ENCODE measurements around the gene LNX1.

Gene LNX1

GRCh38 chr4:53590187-53590586 lies 1.1 kb downstream of the LNX1 start:
- in situ Hi-C loops (cut with MboI; ENCODE audit: low sequenced_read_pairs, unreplicated experiment), result loop anchor here (25.0 kb wide), 1 partner anchor 622 kb away; no protein-coding TSS in a partner anchor
- TF ChIP-seq, protein P1, sequence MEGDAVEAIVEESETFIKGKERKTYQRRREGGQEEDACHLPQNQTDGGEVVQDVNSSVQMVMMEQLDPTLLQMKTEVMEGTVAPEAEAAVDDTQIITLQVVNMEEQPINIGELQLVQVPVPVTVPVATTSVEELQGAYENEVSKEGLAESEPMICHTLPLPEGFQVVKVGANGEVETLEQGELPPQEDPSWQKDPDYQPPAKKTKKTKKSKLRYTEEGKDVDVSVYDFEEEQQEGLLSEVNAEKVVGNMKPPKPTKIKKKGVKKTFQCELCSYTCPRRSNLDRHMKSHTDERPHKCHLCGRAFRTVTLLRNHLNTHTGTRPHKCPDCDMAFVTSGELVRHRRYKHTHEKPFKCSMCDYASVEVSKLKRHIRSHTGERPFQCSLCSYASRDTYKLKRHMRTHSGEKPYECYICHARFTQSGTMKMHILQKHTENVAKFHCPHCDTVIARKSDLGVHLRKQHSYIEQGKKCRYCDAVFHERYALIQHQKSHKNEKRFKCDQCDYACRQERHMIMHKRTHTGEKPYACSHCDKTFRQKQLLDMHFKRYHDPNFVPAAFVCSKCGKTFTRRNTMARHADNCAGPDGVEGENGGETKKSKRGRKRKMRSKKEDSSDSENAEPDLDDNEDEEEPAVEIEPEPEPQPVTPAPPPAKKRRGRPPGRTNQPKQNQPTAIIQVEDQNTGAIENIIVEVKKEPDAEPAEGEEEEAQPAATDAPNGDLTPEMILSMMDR (IDR thresholded peaks at IDR 0.05; ENCODE audit: borderline replicate concordance, control extremely low read depth, extremely low read depth, insufficient read depth, missing control alignments), result no peak
- DNase-seq (ENCODE audit: low spot score), result no peak

GRCh38 chr4:53589511-53589910 lies 1.8 kb downstream of the LNX1 start:
- TF ChIP-seq, protein P1 (IDR thresholded peaks at IDR 0.05; ENCODE audit: borderline replicate concordance, control extremely low read depth, extremely low read depth, insufficient read depth, missing control alignments), result no peak
- in situ Hi-C loops (cut with MboI; ENCODE audit: low sequenced_read_pairs, unreplicated experiment), result loop anchor here (25.0 kb wide), 1 partner anchor 623 kb away; no protein-coding TSS in a partner anchor
- no peak for DNase-seq (ENCODE audit: low spot score)

- in situ Hi-C loops (cut with MboI; ENCODE audit: low sequenced_read_pairs, unreplicated experiment), result loop anchor here (25.0 kb wide), 1 partner anchor 625 kb away; no protein-coding TSS in a partner anchor
- TF ChIP-seq, protein P1 (IDR thresholded peaks at IDR 0.05; ENCODE audit: borderline replicate concordance, control extremely low read depth, extremely low read depth, insufficient read depth, missing control alignments), result no peak
These were observed 4.2 kb downstream of the LNX1 start for GRCh38 chr4:53587135-53587534.

DNA sequence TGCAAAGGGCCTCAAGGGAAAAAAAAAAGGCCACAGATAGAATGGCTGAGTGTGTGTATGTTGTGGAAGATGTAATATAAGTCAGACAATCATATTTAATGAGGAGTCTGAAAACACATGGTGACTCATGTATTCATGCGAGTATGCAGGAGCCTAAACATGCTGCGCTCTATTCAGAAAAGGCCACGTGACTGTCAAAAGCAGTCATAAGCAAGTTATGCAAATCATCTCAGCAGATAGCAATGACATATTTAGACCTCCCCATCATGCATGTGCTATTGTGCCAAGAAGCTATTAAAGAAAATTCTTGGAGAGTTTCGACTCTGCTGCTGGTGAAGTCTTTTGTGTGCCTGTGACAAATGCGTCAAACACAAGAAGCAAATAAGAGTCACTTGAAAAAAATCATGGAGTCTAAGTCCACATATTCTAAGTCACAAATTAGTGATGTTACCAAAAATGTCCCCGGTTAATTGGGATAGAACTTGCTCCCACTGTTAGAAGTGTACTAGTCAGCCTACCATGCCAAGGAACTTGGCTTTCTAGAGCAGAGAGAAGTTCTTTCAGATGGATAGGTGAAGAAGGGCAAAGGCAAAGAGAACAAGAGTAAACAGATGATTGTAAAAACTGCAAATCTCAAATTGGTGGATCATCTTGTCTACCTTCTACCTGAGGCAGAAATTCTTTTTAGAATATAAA lies 5.0 kb downstream of the LNX1 start:
- in situ Hi-C loops (cut with MboI; ENCODE audit: low sequenced_read_pairs, unreplicated experiment), result loop anchor here (25.0 kb wide), 1 partner anchor 626 kb away; no protein-coding TSS in a partner anchor
- TF ChIP-seq, protein P1 (IDR thresholded peaks at IDR 0.05; ENCODE audit: borderline replicate concordance, control extremely low read depth, extremely low read depth, insufficient read depth, missing control alignments), result no peak
- no peak for DNase-seq (ENCODE audit: low spot score)

More at GRCh38 chr4:53587135-53587534, 4.2 kb downstream of the LNX1 start:
- DNase-seq (ENCODE audit: low spot score), result no peak

DNA sequence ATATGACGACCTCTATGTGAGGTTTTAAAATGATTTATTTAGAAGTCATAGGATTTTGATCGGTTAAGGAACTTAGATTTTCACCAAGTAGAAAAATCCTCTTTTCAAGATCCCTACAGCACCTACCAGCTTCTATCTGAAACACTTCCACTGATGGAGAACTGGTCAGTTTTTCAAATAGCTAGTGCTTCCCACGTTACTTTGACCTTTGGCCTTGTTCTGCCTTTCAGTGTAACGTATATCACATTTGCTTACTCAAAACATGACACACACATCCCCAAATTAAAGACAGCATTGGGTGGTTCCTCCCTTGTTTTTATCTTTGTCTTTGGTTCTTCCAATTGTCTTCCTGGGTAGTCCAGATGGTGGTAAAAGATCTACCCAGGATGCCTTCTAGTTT lies 6.6 kb downstream of the LNX1 start:
- no peak for DNase-seq (ENCODE audit: low spot score)
- TF ChIP-seq, protein P1 (IDR thresholded peaks at IDR 0.05; ENCODE audit: borderline replicate concordance, control extremely low read depth, extremely low read depth, insufficient read depth, missing control alignments), result no peak
- in situ Hi-C loops (cut with MboI; ENCODE audit: low sequenced_read_pairs, unreplicated experiment), result loop anchor here (25.0 kb wide), 1 partner anchor 628 kb away; no protein-coding TSS in a partner anchor

DNA sequence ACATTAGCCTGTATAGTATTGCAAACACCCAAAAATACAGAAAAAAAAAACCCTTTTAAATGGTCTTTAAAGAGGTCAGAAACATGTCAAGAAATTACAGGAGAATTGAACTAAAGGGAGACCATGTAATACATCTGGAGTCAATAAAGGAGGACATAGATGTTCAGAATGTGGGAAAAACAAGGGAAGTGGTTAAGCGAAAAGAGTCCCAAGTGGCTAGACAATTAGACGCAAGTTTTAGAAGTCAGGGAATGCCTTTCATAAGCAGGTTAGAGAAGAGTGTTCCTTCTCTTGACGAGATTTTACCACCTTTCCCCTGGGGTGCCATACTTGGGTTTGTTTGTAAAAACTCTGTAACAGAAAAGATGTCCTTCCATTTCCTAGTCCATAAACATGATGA lies 7.8 kb downstream of the LNX1 start:
- in situ Hi-C loops (cut with MboI; ENCODE audit: low sequenced_read_pairs, unreplicated experiment), result loop anchor here (25.0 kb wide), 1 partner anchor 629 kb away; no protein-coding TSS in a partner anchor
- no peak for DNase-seq (ENCODE audit: low spot score)
- TF ChIP-seq, protein P1 (IDR thresholded peaks at IDR 0.05; ENCODE audit: borderline replicate concordance, control extremely low read depth, extremely low read depth, insufficient read depth, missing control alignments), result no peak
